Testis (tissue), 3 donors: ENCODE results near the gene COL23A1. TPM values are rescaled to one million over a fixed set of nuclear protein-coding genes. Genes with fewer than 3 reads are reported as not detected.

Experiments
- DNase-seq: peaks from one replicate; pipeline ENCODE4 v3.0.0-alpha.2; 2019
- H3K27ac ChIP-seq, 2 donors: fragments of 200-600 bp; sonication (generic); one replicate each; pipeline ENCODE4 v1.5.1; 2019
- H3K27me3 ChIP-seq: fragments of 200-600 bp; sonication (generic); one replicate; pipeline ENCODE4 v1.5.1; 2019
- H3K36me3 ChIP-seq: fragments of 200-600 bp; sonication (generic); one replicate; pipeline ENCODE4 v1.5.1; 2017; ENCODE audit warnings: low read depth; ENCODE audit errors: missing control alignments
- H3K4me1 ChIP-seq: fragments of 200-600 bp; sonication (generic); one replicate; pipeline ENCODE4 v1.5.1; 2019
- H3K4me3 ChIP-seq, 2 donors: fragments of 200-600 bp; sonication (generic); one replicate each; pipeline ENCODE4 v1.5.1; 2017 to 2019
- H3K9me3 ChIP-seq: fragments of 200-600 bp; sonication (generic); one replicate; pipeline ENCODE4 v1.5.1; 2017
- POLR2A ChIP-seq: fragments of 450-650 bp; IDR thresholded peaks from one replicate; pipeline ENCODE4 v1.6.1; 2017; ENCODE audit warnings: antibody characterized with exemption, mild to moderate bottlenecking, moderate library complexity
- WGBS, 2 donors: methylation state at CpG; one replicate each; pipeline ENCODE4 v1.1.5; 2018; 5-methylcytosine and 5-hydroxymethylcytosine counted together
- intact Hi-C: fragments of 100-400 bp; cut with DNase I; formaldehyde crosslinking; loops from one replicate; pipeline ENCODE4 v1.15.1; 2023; ENCODE audit warnings: low total_unique reads
- polyA plus RNA-seq: library from polyadenylated mRNA; stranded (reverse); fragments of 350-450 nt; fragmentation: Illumina TruSeq; extraction: RNeasy Lipid Tissue Mini Kit (QIAGEN cat#74804); gene quantifications from one replicate; pipeline ENCODE4 v1.2.3, GENCODE V29; 2014; ENCODE audit warnings: low read depth, low replicate concordance; ENCODE audit not compliant: insufficient read depth
- total RNA-seq, 2 donors: library from RNA; depleted of rRNA; stranded (reverse); fragments of >200 nt; gene quantifications; one replicate each; pipeline ENCODE4 v1.2.3, GENCODE V29; 2016
- TF ChIP-seq, protein P1 (sequence below), 3 experiments: fragments of 450-650 bp in 2 of 3; fragments of 200-600 bp in 1 of 3; sonication (generic) in 1 of 3; IDR thresholded peaks; one replicate each; pipeline ENCODE4 v1.5.1; 2016 to 2019; ENCODE audit warnings: antibody characterized with exemption in 3 of 3, mild to moderate bottlenecking in 2 of 3, moderate library complexity in 1 of 3

COL23A1 gene
- total and polyA plus RNA-seq, 3 donors from 2014 or later = 4.3 to 5.5 (median 5.0) TPM

- H3K4me3 ChIP-seq = no peak overlapping the region
- no peaks in the 10 kb centered on the region for H3K27me3 ChIP-seq
- no peaks in the 10 kb centered on the region for H3K9me3 ChIP-seq
- DNase-seq = no peak
- TF ChIP-seq, protein P1, sequence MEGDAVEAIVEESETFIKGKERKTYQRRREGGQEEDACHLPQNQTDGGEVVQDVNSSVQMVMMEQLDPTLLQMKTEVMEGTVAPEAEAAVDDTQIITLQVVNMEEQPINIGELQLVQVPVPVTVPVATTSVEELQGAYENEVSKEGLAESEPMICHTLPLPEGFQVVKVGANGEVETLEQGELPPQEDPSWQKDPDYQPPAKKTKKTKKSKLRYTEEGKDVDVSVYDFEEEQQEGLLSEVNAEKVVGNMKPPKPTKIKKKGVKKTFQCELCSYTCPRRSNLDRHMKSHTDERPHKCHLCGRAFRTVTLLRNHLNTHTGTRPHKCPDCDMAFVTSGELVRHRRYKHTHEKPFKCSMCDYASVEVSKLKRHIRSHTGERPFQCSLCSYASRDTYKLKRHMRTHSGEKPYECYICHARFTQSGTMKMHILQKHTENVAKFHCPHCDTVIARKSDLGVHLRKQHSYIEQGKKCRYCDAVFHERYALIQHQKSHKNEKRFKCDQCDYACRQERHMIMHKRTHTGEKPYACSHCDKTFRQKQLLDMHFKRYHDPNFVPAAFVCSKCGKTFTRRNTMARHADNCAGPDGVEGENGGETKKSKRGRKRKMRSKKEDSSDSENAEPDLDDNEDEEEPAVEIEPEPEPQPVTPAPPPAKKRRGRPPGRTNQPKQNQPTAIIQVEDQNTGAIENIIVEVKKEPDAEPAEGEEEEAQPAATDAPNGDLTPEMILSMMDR (IDR thresholded peaks at IDR 0.05) = no peak
- TF ChIP-seq POLR2A = no peak
- whole genome bisulfite sequencing, 2 donors = 90 to 93% methylated on average over 14 of the region's 14 CpGs
- intact Hi-C loops = no loop called here
- H3K4me1 ChIP-seq = no peaks in the 10 kb centered on the region
- no peak overlapping the region for H3K27ac ChIP-seq
- H3K36me3 ChIP-seq = no peaks in the 10 kb centered on the region
Observed at GRCh38 chr5:178455480-178455835, 134.7 kb downstream of the COL23A1 start.

GRCh38 chr5:178454821-178455479, 135.2 kb downstream of the COL23A1 start:
- intact Hi-C loops = no loop called here
- Histone ChIP-seq H3K36me3 (no peaks in the 10 kb centered on the region), H3K27me3 (no peaks in the 10 kb centered on the region), H3K27ac (no peak overlapping the region), H3K4me1 (no peaks in the 10 kb centered on the region), H3K9me3 (no peaks in the 10 kb centered on the region), H3K4me3 (no peak overlapping the region)
- DNase-seq = no peak
- TF ChIP-seq, protein P1 (IDR thresholded peaks at IDR 0.05) = no peak
- TF ChIP-seq POLR2A = no peak
- 90 to 91% methylated on average over 20 to 22 of the region's 22 CpGs for WGBS, 2 donors

DNA sequence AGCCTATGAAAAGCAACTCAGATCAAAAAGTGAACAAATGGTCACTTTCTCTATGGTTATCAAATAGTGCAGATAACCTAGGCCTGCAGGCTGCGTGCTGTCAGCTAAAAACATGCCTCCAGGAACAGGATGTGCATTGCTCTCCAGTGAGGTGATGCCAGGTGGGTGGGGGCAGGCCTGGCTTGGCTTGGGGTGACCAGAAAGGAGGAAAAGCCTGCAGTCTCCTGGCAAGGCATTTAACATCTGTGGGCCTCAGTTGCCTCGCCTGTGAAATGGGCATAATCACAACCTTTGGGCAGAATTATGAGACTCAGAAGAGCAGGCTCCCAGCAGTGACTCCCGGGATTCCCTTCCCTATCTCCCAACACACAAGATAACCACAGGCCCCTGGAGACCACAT, 135.9 kb downstream of the COL23A1 start:
- DNase-seq = no peak
- H3K27ac ChIP-seq = no peak overlapping the region
- intact Hi-C loops = no loop called here
- H3K4me1 ChIP-seq = no peaks in the 10 kb centered on the region
- H3K36me3 ChIP-seq = no peaks in the 10 kb centered on the region
- H3K9me3 ChIP-seq = no peaks in the 10 kb centered on the region
- H3K4me3 ChIP-seq = no peak overlapping the region
- WGBS, 2 donors = 80 to 82% methylated on average over 1 to 3 of the region's 3 CpGs
- TF ChIP-seq, protein P1 (IDR thresholded peaks at IDR 0.05) = no peak
- no peak for TF ChIP-seq POLR2A
- H3K27me3 ChIP-seq = no peaks in the 10 kb centered on the region

DNA sequence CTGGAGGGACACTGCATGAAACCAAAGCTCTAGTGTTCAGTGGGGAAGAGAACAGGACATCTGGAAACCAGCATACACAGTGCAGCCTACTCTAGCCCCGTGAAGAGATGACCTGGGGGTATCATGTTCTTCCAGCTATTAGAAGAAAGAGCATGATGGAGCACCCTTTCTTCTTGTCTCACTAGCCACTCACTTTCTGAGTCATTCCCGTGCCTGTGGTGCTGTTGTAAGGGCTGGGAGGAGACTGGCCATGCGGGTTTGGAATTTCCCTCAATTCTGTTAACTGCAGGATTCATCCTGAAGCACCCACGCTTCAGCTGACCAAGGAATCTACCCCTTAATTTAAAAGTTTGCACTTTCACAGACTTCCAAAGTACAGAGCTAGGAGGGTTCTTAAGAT, 137.0 kb downstream of the COL23A1 start:
- Histone ChIP-seq H3K9me3 (no peaks in the 10 kb centered on the region), H3K27ac (no peak overlapping the region), H3K27me3 (no peaks in the 10 kb centered on the region), H3K4me1 (no peaks in the 10 kb centered on the region), H3K36me3 (no peaks in the 10 kb centered on the region), H3K4me3 (no peak overlapping the region)
- intact Hi-C loops = no loop called here
- WGBS, 2 donors = 67 to 74% methylated on average over 4 of the region's 4 CpGs
- TF ChIP-seq, protein P1 (IDR thresholded peaks at IDR 0.05) = no peak
- TF ChIP-seq POLR2A = no peak
- DNase-seq = no peak
